K562 (cell line): ENCODE results near the gene CCDC92. TPM values are rescaled to one million over a fixed set of nuclear protein-coding genes. Genes with fewer than 3 reads are reported as not detected.

ENCODE experiments used
- BCOR ChIP-seq: fragments of 450-650 bp; IDR thresholded peaks from 2 replicates; pipeline ENCODE4 v1.6.1; 2016
- CBFA2T2 ChIP-seq: fragments of 450-650 bp; conservative IDR thresholded peaks from 2 replicates; pipeline ENCODE4 v1.6.1; 2017; ENCODE audit warnings: mild to moderate bottlenecking
- CCNT2 ChIP-seq: IDR thresholded peaks from 2 replicates; pipeline ENCODE4 v1.6.1; 2011; ENCODE audit warnings: borderline replicate concordance, low read depth, mild to moderate bottlenecking, moderate library complexity, mixed read lengths, low read length; ENCODE audit not compliant: insufficient read length; ENCODE audit errors: extremely low read depth
- CHAMP1 ChIP-seq: fragments of 450-650 bp; IDR thresholded peaks from 2 replicates; pipeline ENCODE4 v1.6.1; 2016; ENCODE audit warnings: mild to moderate bottlenecking
- DIDO1 ChIP-seq: fragments of 450-650 bp; IDR thresholded peaks from 2 replicates; pipeline ENCODE4 v1.6.1; 2016; ENCODE audit warnings: low read depth, missing biosample characterization, missing genetic modification characterization
- DMBX1 ChIP-seq: fragments of 250-450 bp; sonication (Bioruptor Pico); IDR thresholded peaks from 2 replicates; pipeline ENCODE4 v1.8.0; 2022; ENCODE audit warnings: inconsistent platforms, mild to moderate bottlenecking, moderate library complexity, borderline replicate concordance
- ELF2 ChIP-seq: fragments of 250-450 bp; sonication (Bioruptor Pico); IDR thresholded peaks from 2 replicates; pipeline ENCODE4 v1.5.0; 2021; ENCODE audit warnings: mild to moderate bottlenecking
- FOXK2 ChIP-seq, 2 experiments: fragments of 450-650 bp; IDR thresholded peaks in 1 of 2; conservative IDR thresholded peaks in 1 of 2; 2 replicates each; pipeline ENCODE4 v1.6.1; 2016; ENCODE audit warnings: low read depth in 2 of 2, mild to moderate bottlenecking in 1 of 2
- FOXM1 ChIP-seq, 2 experiments: fragments of 450-650 bp in 1 of 2; sonication (generic) in 1 of 2; formaldehyde crosslinking in 1 of 2; IDR thresholded peaks; 2 replicates each; pipeline versions ENCODE4 v1.6.1 to v1.9.0; 2017 to 2022; ENCODE audit warnings: low read depth in 2 of 2, mild to moderate bottlenecking in 2 of 2, missing genetic modification reagents in 1 of 2, moderate library complexity in 1 of 2
- HDAC1 ChIP-seq, 2 experiments: fragments of 450-650 bp; IDR thresholded peaks; 2 replicates each; pipeline ENCODE4 v1.6.1; 2016 to 2017; ENCODE audit warnings: inconsistent platforms in 1 of 2, mild to moderate bottlenecking in 1 of 2, moderate library complexity in 1 of 2
- KDM5B ChIP-seq: fragments of 200-600 bp; sonication (generic); IDR thresholded peaks from 2 replicates; pipeline ENCODE4 v1.6.1; 2012; ENCODE audit warnings: low read depth, mild to moderate bottlenecking, moderate library complexity, low read length, control low read depth, inconsistent platforms; ENCODE audit not compliant: insufficient replicate concordance
- MTA2 ChIP-seq: fragments of 450-650 bp; IDR thresholded peaks from 2 replicates; pipeline ENCODE4 v1.6.1; 2016; ENCODE audit warnings: low read depth
- PHF20 ChIP-seq: fragments of 450-650 bp; IDR thresholded peaks from 2 replicates; pipeline ENCODE4 v1.6.1; 2018; ENCODE audit not compliant: partially characterized antibody
- PRMT5 ChIP-seq: sonication (generic); formaldehyde crosslinking; IDR thresholded peaks from 2 replicates; pipeline ENCODE4 v1.5.0; 2020; ENCODE audit warnings: missing genetic modification reagents
- RBM15 ChIP-seq: fragments of 200-400 bp; formaldehyde crosslinking; IDR thresholded peaks from 2 replicates; pipeline ENCODE4 v1.6.1; 2018; ENCODE audit warnings: mild to moderate bottlenecking, low read length, moderate library complexity; ENCODE audit not compliant: insufficient read depth
- SIN3B ChIP-seq: fragments of 450-650 bp; IDR thresholded peaks from 2 replicates; pipeline ENCODE4 v1.6.1; 2017; ENCODE audit warnings: low read depth, mild to moderate bottlenecking, moderate library complexity
- SMARCE1 ChIP-seq: fragments of 450-650 bp; IDR thresholded peaks from 2 replicates; pipeline ENCODE4 v1.7.1; 2016; ENCODE audit warnings: mild to moderate bottlenecking
- TEAD1 ChIP-seq, 2 experiments: fragments of 450-650 bp in 1 of 2; sonication (generic) in 1 of 2; formaldehyde crosslinking; IDR thresholded peaks; 2 replicates each; pipeline versions ENCODE4 v1.4.0 to v1.8.0; 2020 to 2022; ENCODE audit warnings: mild to moderate bottlenecking in 2 of 2, missing genetic modification reagents in 1 of 2
- WHSC1 ChIP-seq: IDR thresholded peaks from one replicate; pipeline ENCODE4 v1.6.1; 2012; ENCODE audit warnings: low read length, control low read depth, inconsistent platforms
- ZEB2 ChIP-seq: fragments of 450-650 bp; IDR thresholded peaks from 2 replicates; pipeline ENCODE4 v1.6.1; 2016
- ZHX1 ChIP-seq: fragments of 150-350 bp; conservative IDR thresholded peaks from 2 replicates; pipeline ENCODE4 v1.6.1; 2014; ENCODE audit warnings: low read length
- ZKSCAN1 ChIP-seq: fragments of 150-350 bp; IDR thresholded peaks from 2 replicates; pipeline ENCODE4 v1.6.1; 2016; ENCODE audit warnings: low read depth, low read length
- ZKSCAN8 ChIP-seq: fragments of 200-800 bp; sonication (Bioruptor generic); IDR thresholded peaks from 2 replicates; pipeline ENCODE4 v1.6.1; 2016; ENCODE audit warnings: missing genetic modification characterization, missing compliant biosample characterization
- ZNF134 ChIP-seq: fragments of 250-450 bp; sonication (Bioruptor Pico); conservative IDR thresholded peaks from 2 replicates; pipeline ENCODE4 v1.4.0; 2020
- ZNF764 ChIP-seq: fragments of 250-450 bp; sonication (Bioruptor Pico); IDR thresholded peaks from 2 replicates; pipeline ENCODE4 v1.4.0; 2020; ENCODE audit warnings: low read depth, mild to moderate bottlenecking, moderate library complexity
- polyA plus RNA-seq, 8 experiments: library from polyadenylated mRNA; depleted of rRNA in 4 of 8; stranded (reverse) in 5 of 8; unstranded in 3 of 8; fragments of >200 nt; fragmentation: Nextera tagmentation in 2 of 8; fragmentation: Illumina TruSeq in 1 of 8; extraction: Ambion mirVana in 2 of 8; extraction: Trizol in 1 of 8; gene quantifications; 2 replicates each; pipeline versions ENCODE4 v1.2.1 to v1.2.3, GENCODE V29; 2011 to 2014; ENCODE audit warnings: inconsistent platforms in 1 of 8, missing spikeins in 1 of 8
- total RNA-seq, 7 experiments: library from RNA; depleted of rRNA in 6 of 7; stranded (reverse); fragments of >200 nt in 6 of 7; fragmentation: Illumina TruSeq in 2 of 7; extraction: Trizol in 2 of 7; gene quantifications; 2 replicates each; pipeline versions ENCODE4 v1.2.1 to v1.2.3, GENCODE V29; 2011 to 2021; ENCODE audit warnings: low replicate concordance in 1 of 7

The CCDC92 gene
- total and polyA plus RNA-seq, 9 of the 15 experiments (the other 6 are each of a cell fraction or from before 2014, with no cell fraction given) = 0.27 to 5.9 (median 2.1) TPM

GRCh38 chr12:123967121-123967586, 5.5 kb downstream of the CCDC92 start (continued):
- TF ChIP-seq BCOR (peak; percentile 11; the same call in 1 of the 2 replicates), PRMT5 (CRISPR knock-in tag) (no peak), RBM15 (no peak), PHF20 (no peak), KDM5B (no peak), ZKSCAN8 (CRISPR knock-in tag) (no peak), ZEB2 (peak; percentile 81), TEAD1 (CRISPR knock-in tag; IDR thresholded peaks at IDR 0.05) (0 out of 4 replicates have a peak, but pooled peaks of 1 of the 2 experiments have one; percentile 44), ZNF134 (no peak), CBFA2T2 (peak; percentile 73), SIN3B (no peak), ZNF764 (CRISPR knock-in tag) (no peak), FOXK2 (conservative IDR thresholded peaks at IDR 0.05 in 1 of 2, IDR thresholded peaks at IDR 0.05 in 1 of 2; ENCODE audit: low read depth in 2 of 2) (no peak), CCNT2 (peak; percentile 49), WHSC1 (no peak), SMARCE1 (peak; percentile 93), CHAMP1 (no peak), DIDO1 (tag) (no peak), ELF2 (CRISPR knock-in tag) (no peak), ZKSCAN1 (no peak), MTA2 (no peak), FOXM1 (IDR thresholded peaks at IDR 0.05; ENCODE audit: low read depth) (peak; percentile 63), FOXM1 (CRISPR knock-in tag; IDR thresholded peaks at IDR 0.05; ENCODE audit: low read depth) (no peak), HDAC1 (IDR thresholded peaks at IDR 0.05) (peak in 1 of 2 experiments; percentile 49; a peak in 2 of 4 replicates), DMBX1 (CRISPR knock-in tag) (no peak), ZHX1 (no peak)
